Activated naive CD4-positive, alpha-beta T cell treated with anti-CD3 and anti-CD28 coated beads, Interleukin-2, amount 50 U/mL, for 24 hours (primary cell): ENCODE results near the gene IRF5.

Experiments
- H3K27ac Mint-ChIP-seq: one replicate; pipeline ENCODE4 v1.8.0; 2021; ENCODE audit warnings: mild to moderate bottlenecking, mixed read lengths
- H3K27me3 Mint-ChIP-seq: one replicate; pipeline ENCODE4 v1.8.0; 2021; ENCODE audit warnings: mixed read lengths
- H3K36me3 Mint-ChIP-seq: one replicate; pipeline ENCODE4 v1.8.0; 2021; ENCODE audit warnings: mixed read lengths
- H3K4me1 Mint-ChIP-seq: one replicate; pipeline ENCODE4 v1.8.0; 2021; ENCODE audit warnings: mixed read lengths
- H3K4me3 Mint-ChIP-seq: one replicate; pipeline ENCODE4 v1.8.0; 2021; ENCODE audit warnings: mild to moderate bottlenecking, mixed read lengths
- H3K9me3 Mint-ChIP-seq: one replicate; pipeline ENCODE4 v1.8.0; 2021; ENCODE audit warnings: mixed read lengths

Gene IRF5

GRCh38 chr7:128913870-128914565 is 23.7 kb upstream of the IRF5 start:
- no peaks in the 10 kb centered on the region for H3K36me3 Mint-ChIP-seq
- H3K9me3 Mint-ChIP-seq, result no peaks in the 10 kb centered on the region
- no peak overlapping the region for H3K27ac Mint-ChIP-seq
- H3K27me3 Mint-ChIP-seq, result peaks cover 41% of the 10 kb centered on the region
- H3K4me3 Mint-ChIP-seq, result peak overlapping the region; percentile 26
- peaks cover 10% of the 10 kb centered on the region for H3K4me1 Mint-ChIP-seq

- no peak overlapping the region for H3K27ac Mint-ChIP-seq
- peaks cover 10% of the 10 kb centered on the region for H3K4me1 Mint-ChIP-seq
- H3K9me3 Mint-ChIP-seq, result no peaks in the 10 kb centered on the region
- H3K4me3 Mint-ChIP-seq, result peak overlapping the region; percentile 26
- H3K27me3 Mint-ChIP-seq, result peaks cover 36% of the 10 kb centered on the region
- no peaks in the 10 kb centered on the region for H3K36me3 Mint-ChIP-seq
Observed at GRCh38 chr7:128914566-128915151, 23.1 kb upstream of the IRF5 start.

- Mint-ChIP-seq H3K27me3 (peaks cover 34% of the 10 kb centered on the region), H3K36me3 (no peaks in the 10 kb centered on the region), H3K9me3 (no peaks in the 10 kb centered on the region), H3K27ac (no peak overlapping the region), H3K4me3 (peak overlapping the region; percentile 38), H3K4me1 (peaks cover 10% of the 10 kb centered on the region)
Observed at GRCh38 chr7:128915271-128915819, 22.4 kb upstream of the IRF5 start.

GRCh38 chr7:128915841-128916642 is 21.7 kb upstream of the IRF5 start:
- Mint-ChIP-seq H3K36me3 (no peaks in the 10 kb centered on the region), H3K4me3 (peak overlapping the region; percentile 38), H3K9me3 (no peaks in the 10 kb centered on the region), H3K27ac (no peak overlapping the region), H3K27me3 (peaks cover 31% of the 10 kb centered on the region), H3K4me1 (peaks cover 10% of the 10 kb centered on the region)

GRCh38 chr7:128916643-128916915 is 21.1 kb upstream of the IRF5 start:
- Mint-ChIP-seq H3K4me1 (peaks cover 10% of the 10 kb centered on the region), H3K4me3 (no peak overlapping the region), H3K9me3 (no peaks in the 10 kb centered on the region), H3K27ac (no peak overlapping the region), H3K27me3 (peaks cover 27% of the 10 kb centered on the region), H3K36me3 (no peaks in the 10 kb centered on the region)

GRCh38 chr7:128917122-128917521 is 20.6 kb upstream of the IRF5 start:
- Mint-ChIP-seq H3K9me3 (no peaks in the 10 kb centered on the region), H3K4me3 (no peak overlapping the region), H3K27ac (no peak overlapping the region), H3K36me3 (no peaks in the 10 kb centered on the region), H3K4me1 (peaks cover 10% of the 10 kb centered on the region), H3K27me3 (peaks cover 25% of the 10 kb centered on the region)

- Mint-ChIP-seq H3K4me1 (peaks cover 10% of the 10 kb centered on the region), H3K27me3 (peaks cover 27% of the 10 kb centered on the region), H3K4me3 (no peak overlapping the region), H3K9me3 (no peaks in the 10 kb centered on the region), H3K27ac (no peak overlapping the region), H3K36me3 (no peaks in the 10 kb centered on the region)
Observed at GRCh38 chr7:128918016-128918665, 19.6 kb upstream of the IRF5 start.

- Mint-ChIP-seq H3K27me3 (peaks cover 23% of the 10 kb centered on the region), H3K4me3 (no peak overlapping the region), H3K36me3 (no peaks in the 10 kb centered on the region), H3K27ac (no peak overlapping the region), H3K4me1 (peaks cover 8% of the 10 kb centered on the region), H3K9me3 (no peaks in the 10 kb centered on the region)
Observed at GRCh38 chr7:128919241-128919640, 18.5 kb upstream of the IRF5 start.

GRCh38 chr7:128919881-128920799 is 17.6 kb upstream of the IRF5 start:
- Mint-ChIP-seq H3K36me3 (no peaks in the 10 kb centered on the region), H3K4me1 (peaks cover 4% of the 10 kb centered on the region), H3K27ac (no peak overlapping the region), H3K27me3 (peaks cover 20% of the 10 kb centered on the region), H3K9me3 (no peaks in the 10 kb centered on the region), H3K4me3 (no peak overlapping the region)

- no peaks in the 10 kb centered on the region for H3K9me3 Mint-ChIP-seq
- no peak overlapping the region for H3K4me3 Mint-ChIP-seq
- no peaks in the 10 kb centered on the region for H3K36me3 Mint-ChIP-seq
- H3K4me1 Mint-ChIP-seq, result no peaks in the 10 kb centered on the region
- peak overlapping the region; percentile 51 for H3K27ac Mint-ChIP-seq
- peaks cover 16% of the 10 kb centered on the region for H3K27me3 Mint-ChIP-seq
Observed at GRCh38 chr7:128920913-128921582, 16.7 kb upstream of the IRF5 start.

- no peaks in the 10 kb centered on the region for H3K4me1 Mint-ChIP-seq
- no peak overlapping the region for H3K27ac Mint-ChIP-seq
- H3K9me3 Mint-ChIP-seq, result no peaks in the 10 kb centered on the region
- H3K27me3 Mint-ChIP-seq, result peaks cover 11% of the 10 kb centered on the region
- H3K4me3 Mint-ChIP-seq, result no peak overlapping the region
- H3K36me3 Mint-ChIP-seq, result no peaks in the 10 kb centered on the region
Observed at GRCh38 chr7:128921866-128922440, 15.8 kb upstream of the IRF5 start.

GRCh38 chr7:128922496-128923410 is 15.0 kb upstream of the IRF5 start:
- Mint-ChIP-seq H3K27me3 (peaks cover 9% of the 10 kb centered on the region), H3K4me1 (no peaks in the 10 kb centered on the region), H3K27ac (no peak overlapping the region), H3K36me3 (no peaks in the 10 kb centered on the region), H3K9me3 (no peaks in the 10 kb centered on the region), H3K4me3 (no peak overlapping the region)

- Mint-ChIP-seq H3K4me3 (no peak overlapping the region), H3K4me1 (no peaks in the 10 kb centered on the region), H3K9me3 (no peaks in the 10 kb centered on the region), H3K36me3 (no peaks in the 10 kb centered on the region), H3K27ac (no peak overlapping the region), H3K27me3 (peaks cover 7% of the 10 kb centered on the region)
Observed at GRCh38 chr7:128923411-128923800, 14.3 kb upstream of the IRF5 start.
